Fibroblast of villous mesenchyme (primary cell): Measurements from ENCODE around the gene TBK1. TPM values are rescaled to one million over a fixed set of nuclear protein-coding genes. Genes with fewer than 3 reads are reported as not detected.

ENCODE experiments used
- DNase-seq: peaks from one replicate; pipeline ENCODE4 v3.0.0-alpha.2; 2010; ENCODE audit warnings: low read depth
- H3K4me3 ChIP-seq: 2 replicates; pipeline ENCODE4 v1.5.1; 2011; ENCODE audit warnings: low read depth, mild to moderate bottlenecking, low read length
- CTCF ChIP-seq: IDR thresholded peaks from 2 replicates; pipeline ENCODE4 v1.5.1; 2012; ENCODE audit warnings: low read depth, mild to moderate bottlenecking, low read length; ENCODE audit not compliant: insufficient read depth
- total RNA-seq: library from RNA; depleted of rRNA; stranded (reverse); fragments of >200 nt; gene quantifications from 2 replicates; pipeline ENCODE4 v1.2.3, GENCODE V29; 2012

The TBK1 gene
- total RNA-seq, 1 donor: 47.5 TPM

GRCh38 chr12:64550755-64551154 lies 98.8 kb downstream of the TBK1 start:
- no peak overlapping the region for H3K4me3 ChIP-seq
- no peak for TF ChIP-seq CTCF
- no peak for DNase-seq

- peak; percentile 90 for DNase-seq
- no peak overlapping the region for H3K4me3 ChIP-seq
- no peak for TF ChIP-seq CTCF
Measured at GRCh38 chr12:64551676-64552075, 99.8 kb downstream of the TBK1 start.

Other genes with a start within 250 kb of the TBK1 start
- 8.2 and 9.0 TPM in 2 replicates for gene KICS2, start 229.8 kb upstream of the TBK1 start, total RNA-seq
- 0.64 and 0.86 TPM in 2 replicates for gene C12orf56, start 61.4 kb upstream of the TBK1 start, total RNA-seq
- 146 and 148 TPM in 2 replicates for gene XPOT, start 47.7 kb upstream of the TBK1 start, total RNA-seq
- 20.3 and 31.1 TPM in 2 replicates for gene RASSF3, start 158.4 kb downstream of the TBK1 start, total RNA-seq